K562 treated with DMSO at 1 percent for 4 hours (cell line): ENCODE results near the gene TEX47. TPM values are rescaled to one million over a fixed set of nuclear protein-coding genes. Genes with fewer than 3 reads are reported as not detected.

Experiments used
- total RNA-seq: library from RNA; unstranded; fragments of 300-600 nt; gene quantifications from 2 replicates; pipeline ENCODE4 v1.2.3, GENCODE V29; 2022; ENCODE audit not compliant: insufficient read depth

Gene TEX47
- total RNA-seq, result not detected in 2 replicates

GRCh38 chr7:88795553-88795952, at the start of gene TEX47:
TEX47 (minus strand) TSS chr7:88795737; CDS start chr7:88794942, 795 bp downstream.

GRCh38 chr7:88759230-88760135, 36.1 kb downstream of the TEX47 start, which contains the start of gene ZNF804B:
ZNF804B (plus strand) TSS chr7:88759700; CDS start chr7:88759977, 277 bp downstream.

Other genes with a start within 250 kb of the TEX47 start
- gene ZNF804B, start 36.0 kb downstream of the TEX47 start, total RNA-seq, result 0.95 and 1.3 TPM in 2 replicates